Measurements from ENCODE around the gene AGGF1.
A peak's percentile ranks its signal among the peaks of the same experiment; 100 is the strongest.
"Not testable (repeated sequence)": the region's sequence is repeated elsewhere in the genome, so short reads cannot be mapped to it uniquely, and the experiment has no call there.

Gene AGGF1

DNA sequence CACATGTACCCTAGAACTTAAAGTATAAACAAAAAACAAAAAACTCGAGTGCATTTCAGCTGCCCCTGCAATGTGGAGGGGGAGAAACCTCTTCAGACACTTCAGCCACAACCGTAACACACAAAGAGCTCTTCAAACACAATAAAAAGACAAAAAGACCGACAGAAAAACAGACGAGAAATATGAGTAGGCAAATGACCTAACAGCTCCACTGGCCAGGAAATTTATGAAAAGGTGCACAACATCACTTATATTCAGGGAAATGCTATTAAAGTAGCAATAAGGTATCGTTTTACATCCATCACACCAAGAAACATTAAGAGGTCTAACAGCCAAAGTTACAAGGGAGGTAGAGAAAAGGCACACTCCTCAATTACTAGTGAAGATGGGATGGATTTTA lies 50.7 kb downstream of the AGGF1 start:
- no peak overlapping the region for H3K27ac ChIP-seq

DNA sequence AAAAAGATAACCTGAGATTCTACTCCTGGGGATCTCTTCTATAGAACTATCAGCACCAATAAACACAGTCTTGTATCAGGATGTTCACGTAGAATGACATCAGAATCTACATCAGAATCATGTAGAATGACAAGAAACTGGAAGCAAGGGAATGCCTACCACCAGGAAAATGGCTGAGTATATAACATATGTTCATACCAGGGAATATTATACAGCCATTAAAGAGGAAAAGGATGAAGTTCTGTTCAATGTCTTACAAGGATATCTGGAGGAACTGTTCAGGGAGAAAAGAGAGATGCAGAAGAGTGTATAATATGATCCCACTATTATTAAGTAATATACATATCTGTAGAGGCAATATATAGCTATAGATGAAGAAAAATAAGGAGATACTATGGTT lies 52.1 kb downstream of the AGGF1 start:
- Histone ChIP-seq H3K27ac (no peak overlapping the region), H3K4me3 (no peak overlapping the region)

More for the DNA sequence above, 50.7 kb downstream of the AGGF1 start:
- H3K4me3 ChIP-seq = no peak overlapping the region

GRCh38 chr5:77083088-77083487 lies 52.9 kb downstream of the AGGF1 start:
- Histone ChIP-seq H3K27ac (no peak overlapping the region), H3K4me3 (no peak overlapping the region)

- Histone ChIP-seq H3K27ac (peak overlapping the region in 17 of 21 experiments; percentile 75 to 93 (median 87)), H3K4me3 (peak overlapping the region; percentile 66 to 82 (median 75))
These were observed 56.1 kb downstream of the AGGF1 start for GRCh38 chr5:77086368-77086688.

GRCh38 chr5:77086689-77087483 lies 56.7 kb downstream of the AGGF1 start, which contains the start of gene ZBED3:
Gene ZBED3, minus strand, starts transcription at chr5:77087285. Its CDS starts 9,407 bp downstream, at chr5:77077878.
- peak within 1 kb of the TSS; percentile 65 to 93 (median 86) for H3K27ac ChIP-seq
- peak within 1 kb of the TSS; percentile 66 to 82 (median 75) for H3K4me3 ChIP-seq

GRCh38 chr5:77087484-77088261 lies 57.5 kb downstream of the AGGF1 start:
- Histone ChIP-seq H3K4me3 (peak overlapping the region; percentile 66 to 82 (median 75)), H3K27ac (peak overlapping the region in 16 of 21 experiments; percentile 75 to 91 (median 86))

- H3K27ac ChIP-seq = no peak overlapping the region
These were observed 65.0 kb downstream of the AGGF1 start for GRCh38 chr5:77095189-77095588.

DNA sequence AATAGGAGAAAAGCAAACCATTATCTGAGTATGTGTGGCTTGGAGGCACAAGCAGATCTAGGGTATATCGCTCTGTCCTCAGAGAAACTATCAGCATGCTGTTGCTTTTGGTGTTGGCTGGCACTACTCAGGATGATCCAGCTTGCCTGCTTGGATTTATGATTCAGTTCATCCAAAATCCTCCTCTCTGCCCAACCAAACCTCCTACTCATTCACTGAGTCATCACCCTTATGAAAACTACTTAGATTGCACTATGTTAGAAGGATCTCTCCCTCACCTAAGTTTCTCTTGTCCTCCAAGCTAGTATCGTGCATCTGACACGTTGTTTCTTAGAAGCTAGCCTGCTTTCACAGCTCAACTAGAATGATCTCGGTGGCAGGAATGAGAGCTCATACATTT lies 71.1 kb downstream of the AGGF1 start:
- Histone ChIP-seq H3K4me3 (no peak overlapping the region), H3K27ac (no peak overlapping the region)

More at GRCh38 chr5:77095189-77095588, 65.0 kb downstream of the AGGF1 start:
- no peak overlapping the region for H3K4me3 ChIP-seq

DNA sequence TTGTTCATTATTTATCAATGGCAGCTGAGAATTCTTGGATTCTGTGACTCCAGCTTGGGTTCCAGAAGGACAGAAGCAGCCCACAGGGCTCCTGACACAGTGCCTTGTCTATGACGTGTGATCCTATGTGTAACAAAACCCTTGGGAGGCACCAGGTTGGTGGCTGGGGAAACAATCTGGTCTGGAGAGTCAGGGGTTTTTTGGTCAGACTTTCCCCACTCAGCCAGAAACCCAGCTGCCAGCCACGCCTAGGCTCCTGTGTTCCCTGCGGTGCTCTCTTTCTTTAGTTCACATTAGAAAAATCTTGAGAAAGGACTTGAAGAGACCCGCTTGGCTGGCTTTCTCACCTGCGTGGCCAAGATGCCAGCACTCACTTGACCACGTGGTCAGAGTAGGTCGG lies 72.3 kb downstream of the AGGF1 start:
- no peak overlapping the region for H3K4me3 ChIP-seq

DNA sequence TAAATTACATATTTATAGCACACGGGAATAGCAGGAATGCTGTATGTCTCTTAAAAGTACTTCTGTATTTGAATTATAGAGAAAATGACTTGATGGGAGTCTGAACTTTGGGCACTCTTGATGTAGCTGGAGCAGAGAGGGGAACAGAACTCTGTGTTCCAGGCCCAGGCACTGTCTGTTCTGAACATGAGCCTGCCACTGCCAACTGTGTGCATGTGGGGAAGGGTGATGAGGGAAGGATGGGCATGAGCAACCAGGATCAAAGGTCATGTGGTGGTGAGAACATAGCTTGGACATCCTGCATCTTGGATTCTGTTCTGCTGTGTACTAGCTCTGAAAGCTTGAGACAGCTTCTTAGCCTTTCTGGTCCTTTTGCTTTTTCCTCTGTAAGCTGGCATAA lies 73.3 kb downstream of the AGGF1 start:
- no peak overlapping the region for H3K4me3 ChIP-seq
- no peak overlapping the region for H3K27ac ChIP-seq

More for the DNA sequence above, 72.3 kb downstream of the AGGF1 start:
- H3K27ac ChIP-seq = no peak overlapping the region

DNA sequence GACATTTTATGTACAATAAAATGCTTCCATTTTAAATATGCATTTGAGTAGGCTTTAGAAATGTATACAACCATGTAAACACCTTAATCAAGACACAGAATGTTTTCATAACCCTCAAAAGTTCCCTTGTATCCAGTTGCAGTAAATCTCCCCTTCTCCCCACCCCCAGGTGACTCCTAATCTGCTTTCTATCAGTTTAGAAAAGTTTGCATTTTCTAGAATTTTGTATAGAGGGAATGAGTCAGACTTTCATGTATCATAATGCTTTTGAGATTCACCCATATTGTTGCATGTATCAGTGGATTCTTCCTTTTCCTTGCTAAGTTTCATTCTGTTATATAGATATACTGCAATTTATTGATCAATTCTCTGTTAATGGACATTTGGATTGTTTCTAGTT lies 74.6 kb downstream of the AGGF1 start:
- H3K4me3 ChIP-seq = no peak overlapping the region
- no peak overlapping the region for H3K27ac ChIP-seq

- not testable (repeated sequence) for H3K4me3 ChIP-seq, H3K27ac ChIP-seq
These were observed 76.8 kb downstream of the AGGF1 start for GRCh38 chr5:77107035-77107434.
